Posterior cingulate gyrus (tissue), 11 donors: Measurements from ENCODE around the gene PPM1J.
A peak's percentile ranks its signal among the peaks of the same experiment; 100 is the strongest.

Source experiments
- DNase-seq, 10 donors: peaks; one replicate each; pipeline versions ENCODE4 v3.0.0 to v3.0.0-alpha.2; 2020 to 2021; ENCODE audit warnings: mixed read lengths in 3 of 10
- intact Hi-C: fragments of 100-400 bp; cut with DNase I; formaldehyde crosslinking; loops from one replicate; pipeline ENCODE4 v1.15.1; 2023

The PPM1J gene

DNA sequence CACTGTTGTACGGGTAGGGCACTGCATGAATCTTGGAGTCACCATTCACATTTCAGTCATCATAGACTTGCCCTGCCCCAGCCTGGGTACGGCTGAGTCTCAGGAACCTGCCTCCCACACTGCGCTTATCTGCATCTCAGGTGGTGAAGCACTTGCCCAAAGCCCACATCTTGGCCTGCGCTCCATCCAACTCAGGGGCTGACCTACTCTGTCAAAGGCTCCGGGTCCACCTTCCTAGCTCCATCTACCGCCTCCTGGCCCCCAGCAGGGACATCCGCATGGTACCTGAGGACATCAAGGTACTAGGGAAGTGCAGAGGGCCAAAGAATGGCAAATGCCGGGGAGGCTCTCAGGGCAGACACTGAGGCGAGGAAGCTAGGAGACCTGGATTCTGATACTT lies 19.9 kb downstream of the PPM1J start:
- peak in 2 of 10 donors; percentile 47 to 68 for DNase-seq

GRCh38 chr1:112694363-112694929 lies 20.7 kb downstream of the PPM1J start:
- intact Hi-C loops: no loop called here
- peak in 1 of 10 donors; percentile 58 for DNase-seq

More for the DNA sequence above, 19.9 kb downstream of the PPM1J start:
- intact Hi-C loops: no loop called here

DNA sequence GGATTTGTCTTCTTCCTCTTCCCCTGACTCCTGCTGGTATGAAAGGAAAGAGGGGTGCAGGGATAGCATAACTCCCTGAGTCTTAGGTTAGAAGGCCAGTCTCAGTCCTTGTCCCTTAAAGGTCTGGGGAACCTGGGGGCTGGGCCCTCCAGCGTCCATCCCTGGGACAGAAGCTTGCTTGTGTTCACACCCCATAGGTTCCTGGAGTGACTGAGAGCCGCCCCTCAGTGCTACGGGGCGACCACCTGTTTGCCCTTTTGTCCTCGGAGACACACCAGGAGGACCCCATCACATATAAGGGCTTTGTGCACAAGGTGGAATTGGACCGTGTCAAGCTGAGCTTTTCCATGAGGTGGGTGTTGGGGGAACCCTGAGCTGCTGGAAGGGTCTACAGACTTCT lies 21.3 kb downstream of the PPM1J start:
- DNase-seq: peak in 1 of 10 donors; percentile 61
- intact Hi-C loops: no loop called here

- intact Hi-C loops: no loop called here
- DNase-seq: peak in 3 of 10 donors; percentile 10 to 42 (median 33)
These were observed 22.5 kb downstream of the PPM1J start for GRCh38 chr1:112692681-112693080.

DNA sequence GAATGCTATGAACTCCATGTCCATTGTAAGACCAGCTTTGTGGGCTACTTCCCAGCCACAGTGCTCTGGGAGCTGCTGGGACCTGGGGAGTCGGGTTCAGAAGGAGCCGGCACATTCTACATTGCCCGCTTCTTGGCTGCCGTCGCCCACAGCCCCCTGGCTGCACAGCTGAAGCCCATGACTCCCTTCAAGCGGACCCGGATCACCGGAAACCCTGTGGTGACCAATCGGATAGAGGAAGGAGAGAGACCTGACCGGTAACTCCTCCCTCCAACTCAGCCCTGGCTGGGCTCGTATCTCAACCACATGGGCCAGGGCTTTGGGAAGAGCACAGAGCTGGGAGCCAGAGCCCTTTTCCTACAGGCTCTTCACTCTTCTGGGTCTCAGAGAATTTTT lies 25.3 kb downstream of the PPM1J start:
- intact Hi-C loops: no loop called here
- DNase-seq: peak in 1 of 10 donors; percentile 63

DNA sequence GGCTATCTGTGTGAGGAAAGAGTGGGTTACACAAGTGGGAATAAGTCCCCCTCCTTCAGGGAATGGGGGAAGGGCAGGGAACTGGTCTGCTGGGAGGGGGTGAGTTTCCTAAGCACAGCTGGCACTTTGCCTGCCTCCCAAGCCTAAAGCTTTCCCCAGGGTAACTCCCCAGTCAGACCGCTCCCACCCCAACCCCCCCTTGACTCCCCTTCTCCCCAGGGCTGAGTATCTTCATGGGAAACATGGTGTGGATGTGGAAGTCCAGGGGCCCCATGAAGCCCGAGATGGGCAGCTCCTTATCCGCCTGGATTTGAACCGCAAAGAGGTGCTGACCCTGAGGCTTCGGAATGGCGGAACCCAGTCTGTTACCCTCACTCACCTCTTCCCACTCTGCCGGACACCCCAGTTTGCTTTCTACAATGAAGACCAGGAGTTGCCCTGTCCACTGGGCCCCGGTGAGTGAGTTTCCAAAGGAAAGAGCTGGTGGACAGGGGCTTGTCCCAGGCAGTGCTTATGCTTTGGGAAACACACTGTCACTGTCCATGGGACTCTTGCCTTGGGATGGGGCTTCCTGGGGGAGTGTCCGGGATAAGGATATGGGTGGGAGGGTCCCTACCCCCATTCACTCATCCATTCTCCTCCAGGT lies 25.8 kb downstream of the PPM1J start:
- peak in 2 of 10 donors; percentile 36 to 58 for DNase-seq
- intact Hi-C loops: no loop called here

DNA sequence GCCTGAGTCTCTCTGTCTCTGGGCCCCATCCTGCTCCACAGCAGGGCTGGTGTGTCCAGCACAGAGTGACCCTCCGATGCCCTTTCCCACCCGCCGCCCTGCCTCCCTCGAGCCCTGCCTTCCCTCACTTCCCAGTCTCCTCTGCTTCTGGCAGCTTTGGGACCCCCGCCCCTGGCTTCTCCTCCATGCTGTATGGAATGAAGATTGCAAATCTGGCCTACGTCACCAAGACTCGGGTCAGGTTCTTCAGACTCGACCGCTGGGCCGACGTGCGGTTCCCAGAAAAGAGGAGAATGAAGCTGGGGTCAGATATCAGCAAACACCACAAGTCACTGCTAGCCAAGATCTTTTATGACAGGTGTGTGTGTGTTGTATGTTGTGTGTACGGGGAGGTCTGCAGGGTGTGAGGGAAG lies 26.3 kb downstream of the PPM1J start:
- DNase-seq: peak in 2 of 10 donors; percentile 32 to 73
- intact Hi-C loops: no loop called here

DNA sequence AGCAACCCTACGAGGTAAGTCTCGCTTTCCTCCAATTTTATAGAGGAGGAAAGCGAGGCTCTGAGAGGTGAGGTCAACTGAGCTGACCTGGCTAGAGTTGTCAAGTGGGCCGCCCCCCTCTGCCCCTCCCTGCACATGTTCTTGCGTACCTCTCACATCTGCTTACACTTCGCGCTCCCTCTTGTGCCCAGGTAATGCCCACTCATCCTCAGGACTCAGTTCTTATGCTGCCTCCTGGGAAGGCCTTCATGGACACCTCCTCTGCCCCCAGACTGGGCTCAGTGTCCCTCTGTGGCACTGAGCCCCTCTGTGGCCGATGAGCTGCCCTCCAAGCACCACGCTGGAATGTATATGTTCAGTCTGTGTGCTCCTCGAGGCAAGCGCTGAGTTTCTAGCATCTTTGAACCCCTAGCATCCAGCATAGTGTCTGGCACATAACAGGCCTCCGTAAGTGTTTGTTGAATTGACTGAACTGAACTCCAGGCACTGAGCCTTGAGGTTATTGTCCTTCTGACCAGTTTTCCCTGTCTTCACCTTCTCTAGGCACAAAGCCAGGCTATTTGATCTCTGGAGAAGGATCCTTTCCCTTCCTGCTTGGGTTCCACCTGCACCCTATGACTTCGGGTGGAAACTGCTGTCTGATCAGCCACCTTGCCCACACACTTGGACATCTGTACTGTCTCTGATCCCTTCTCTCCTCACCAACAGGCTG lies 27.2 kb downstream of the PPM1J start:
- intact Hi-C loops: no loop called here
- DNase-seq: peak in 2 of 10 donors; percentile 45 to 58

GRCh38 chr1:112687361-112687760 lies 27.8 kb downstream of the PPM1J start:
- no peak for DNase-seq
- intact Hi-C loops: no loop called here

- intact Hi-C loops: no loop called here
- no peak for DNase-seq
These were observed 28.3 kb downstream of the PPM1J start for GRCh38 chr1:112686835-112687234.

DNA sequence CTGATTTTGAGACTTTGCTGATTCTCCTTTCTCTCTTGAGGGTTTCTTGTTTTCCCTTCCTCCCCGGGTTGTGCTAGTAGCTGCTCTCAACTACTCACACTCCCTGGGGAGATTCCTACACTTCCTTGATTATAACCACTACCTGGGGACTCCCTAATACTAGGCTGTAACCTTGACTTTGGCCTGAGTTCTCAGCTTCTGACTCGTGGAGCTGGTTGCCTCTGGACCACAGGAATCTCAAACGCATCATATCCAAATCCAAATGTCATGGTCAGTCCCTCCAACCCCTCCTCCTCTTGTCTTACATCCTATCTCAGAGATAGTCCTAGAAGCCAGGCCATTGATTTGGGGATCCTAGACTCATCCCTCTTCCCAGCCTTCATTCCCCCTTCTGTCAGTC lies 28.7 kb downstream of the PPM1J start:
- intact Hi-C loops: no loop called here
- no peak for DNase-seq

DNA sequence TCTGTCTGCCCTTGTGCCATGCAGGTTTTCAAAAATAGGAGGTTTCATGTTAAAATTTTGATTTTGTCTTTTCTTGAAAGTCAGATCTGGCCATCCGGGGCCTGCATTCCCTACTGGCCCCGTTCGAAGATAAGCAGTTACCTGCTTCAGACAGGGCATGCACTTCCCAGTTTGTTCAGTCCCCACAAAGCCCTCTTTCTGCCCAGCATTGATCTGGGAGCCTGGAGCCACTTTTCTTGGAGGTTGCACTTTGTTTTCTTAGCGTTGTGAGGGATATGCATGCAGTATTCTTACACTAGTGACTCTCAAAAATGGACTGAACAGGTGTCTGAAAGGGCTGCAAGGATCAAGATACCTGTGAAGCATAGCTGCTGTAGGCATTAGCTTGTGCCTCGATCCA lies 29.2 kb downstream of the PPM1J start:
- intact Hi-C loops: no loop called here
- DNase-seq: no peak

DNA sequence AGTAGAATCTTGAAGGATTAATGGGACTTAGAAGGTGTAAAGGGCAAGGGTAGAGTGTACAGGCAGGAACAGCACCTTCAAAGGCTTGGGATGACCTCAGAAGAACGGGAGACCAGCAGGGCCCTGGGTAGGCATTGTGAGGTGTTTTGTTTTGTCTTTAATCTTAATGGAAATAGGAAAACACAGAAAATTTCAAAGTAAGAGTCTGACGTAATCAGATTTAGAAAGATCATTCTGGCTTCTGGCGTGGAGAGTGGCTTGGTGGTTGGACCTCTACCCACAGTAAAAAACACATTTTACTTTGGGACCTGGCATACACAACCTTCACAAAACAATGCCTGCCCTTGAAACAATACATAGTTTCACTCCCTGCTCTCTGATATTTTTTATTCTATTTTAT lies 36.5 kb downstream of the PPM1J start:
- intact Hi-C loops: no loop called here
- DNase-seq: no peak

DNA sequence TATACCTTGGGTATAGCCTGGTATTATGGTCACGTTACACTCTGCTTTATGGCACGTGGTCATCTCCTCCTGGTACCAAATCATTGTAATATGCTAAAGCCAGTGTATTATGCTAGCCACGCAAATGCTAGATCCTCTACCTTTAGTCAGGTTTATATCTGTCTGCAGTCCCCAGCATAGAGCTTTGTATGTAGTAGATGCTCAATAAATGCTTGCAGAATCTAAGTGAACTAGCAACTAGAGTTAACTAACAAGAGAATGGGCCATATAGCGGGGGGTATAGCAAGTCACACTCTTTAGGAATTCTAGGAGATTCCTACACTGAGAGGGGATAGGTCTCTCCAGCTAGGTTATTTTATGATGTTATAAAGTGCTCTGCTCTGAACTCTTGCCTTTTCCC lies 37.6 kb downstream of the PPM1J start:
- intact Hi-C loops: no loop called here
- no peak for DNase-seq

DNA sequence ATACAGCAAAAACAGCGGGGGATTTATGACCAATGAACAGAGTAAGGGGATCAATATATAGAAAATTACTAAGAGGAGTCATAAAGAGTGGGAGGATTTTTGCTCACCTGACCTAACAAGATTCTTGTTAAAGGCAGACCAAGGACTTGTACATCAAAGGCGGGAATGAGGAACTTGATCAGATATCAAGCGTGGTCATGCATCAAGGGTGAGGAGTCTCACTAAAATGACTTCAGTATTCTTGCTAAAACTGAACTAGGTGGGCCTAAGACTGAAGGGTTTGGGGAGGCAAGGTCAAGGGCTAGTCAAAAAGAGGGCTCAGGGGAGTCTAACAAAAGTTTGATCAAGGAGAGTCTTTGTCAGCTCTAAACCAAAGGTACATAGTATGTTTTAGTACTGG lies 38.6 kb downstream of the PPM1J start:
- DNase-seq: no peak
- intact Hi-C loops: no loop called here

GRCh38 chr1:112675728-112676381 lies 39.3 kb downstream of the PPM1J start:
- DNase-seq: no peak
- intact Hi-C loops: loop anchor here (2.0 kb wide), 1 partner anchor 57 kb away; the partner anchor contains the start of genes CAPZA1 and ST7L

DNA sequence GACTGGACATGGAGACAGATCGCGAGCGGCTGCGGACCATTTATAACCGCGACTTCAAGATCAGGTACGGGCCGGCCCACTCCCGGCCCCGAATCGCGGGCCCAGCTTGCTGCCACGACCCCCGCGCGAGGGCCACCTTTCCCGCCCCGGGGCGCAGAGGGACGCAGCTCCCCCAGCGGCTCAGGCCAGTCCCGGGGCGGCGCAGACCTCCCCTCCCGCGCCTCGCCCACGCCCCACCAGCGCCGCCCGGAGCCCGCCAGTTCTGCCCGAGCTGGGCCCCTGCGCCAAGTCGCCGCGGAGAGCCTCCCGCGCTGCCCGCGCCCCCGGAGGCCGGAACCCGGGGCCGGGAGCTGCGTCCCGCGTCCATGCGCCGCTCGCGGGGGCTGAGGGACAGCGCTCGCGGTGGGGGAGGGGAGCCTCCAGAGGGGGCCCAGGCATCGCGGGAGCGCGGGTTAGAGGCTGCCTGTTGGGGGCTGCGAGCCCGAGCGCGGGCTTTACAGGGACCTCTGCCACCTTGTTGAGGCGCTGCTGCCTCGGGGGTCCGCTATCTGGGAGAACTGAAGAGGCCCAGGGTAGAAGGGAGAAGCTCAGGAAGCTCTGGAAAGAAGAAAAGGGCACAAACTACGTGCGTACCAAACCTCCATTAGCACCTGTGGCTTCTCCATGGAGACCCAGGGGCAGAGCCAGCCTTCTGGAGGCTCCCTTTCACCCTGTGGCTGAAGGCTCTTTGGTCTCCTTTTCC lies 40.0 kb downstream of the PPM1J start:
- intact Hi-C loops: loop anchor here (2.0 kb wide), 1 partner anchor 56 kb away; the partner anchor contains the start of genes CAPZA1 and ST7L
- DNase-seq: peak in 7 of 10 donors; percentile 33 to 91 (median 49)

- intact Hi-C loops: loop anchor here (2.0 kb wide), 1 partner anchor 56 kb away; the partner anchor contains the start of genes CAPZA1 and ST7L
- peak; percentile 25 to 95 (median 56) for DNase-seq
These were observed 40.6 kb downstream of the PPM1J start, which contains the start of gene MOV10 for GRCh38 chr1:112674440-112674985. TSS of gene MOV10 (plus strand) at chr1:112674659. CDS start at chr1:112674913, 254 bp downstream.

- intact Hi-C loops: loop anchor here (2.0 kb wide), 1 partner anchor 55 kb away; the partner anchor contains the start of genes CAPZA1 and ST7L
- no peak for DNase-seq
These were observed 41.3 kb downstream of the PPM1J start for GRCh38 chr1:112673592-112674439.
